Epithelial cell of esophagus (primary cell): ENCODE measurements around the gene TMEM39B.
"Not testable (repeated sequence)": the region's sequence is repeated elsewhere in the genome, so short reads cannot be mapped to it uniquely, and the experiment has no call there.

Experiments used
- DNase-seq: peaks from one replicate; pipeline ENCODE4 v3.0.0; 2010; ENCODE audit warnings: low read depth
- H3K4me3 ChIP-seq: 2 replicates; pipeline ENCODE4 v1.5.1; 2011; ENCODE audit warnings: mild to moderate bottlenecking, low read length, control low read depth
- TF ChIP-seq, protein P1 (sequence below): IDR thresholded peaks from 2 replicates; pipeline ENCODE4 v1.5.1; 2011; ENCODE audit warnings: low read depth, mild to moderate bottlenecking, low read length, control low read depth, inconsistent platforms; ENCODE audit not compliant: insufficient read depth; ENCODE audit errors: missing control alignments

The TMEM39B gene

DNA sequence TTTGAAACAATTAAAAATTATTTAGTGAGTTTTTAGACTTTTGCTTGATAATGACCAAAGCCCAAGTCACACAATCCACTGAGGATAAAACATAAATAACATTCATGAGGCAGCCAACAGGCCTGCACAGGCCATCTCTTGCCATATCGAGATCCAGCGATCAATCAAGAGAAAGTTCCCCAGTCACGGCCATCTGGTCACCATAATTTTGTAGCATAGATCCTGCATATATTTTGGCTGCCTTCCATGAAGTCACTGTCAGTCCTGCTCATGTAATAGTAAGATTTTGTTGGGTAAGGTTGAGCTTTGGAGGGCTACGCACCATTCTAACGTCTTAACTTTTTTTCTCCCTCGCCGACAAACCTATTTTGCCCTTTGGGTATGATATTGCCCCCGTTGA, 52.6 kb downstream of the TMEM39B start:
- TF ChIP-seq, protein P1, sequence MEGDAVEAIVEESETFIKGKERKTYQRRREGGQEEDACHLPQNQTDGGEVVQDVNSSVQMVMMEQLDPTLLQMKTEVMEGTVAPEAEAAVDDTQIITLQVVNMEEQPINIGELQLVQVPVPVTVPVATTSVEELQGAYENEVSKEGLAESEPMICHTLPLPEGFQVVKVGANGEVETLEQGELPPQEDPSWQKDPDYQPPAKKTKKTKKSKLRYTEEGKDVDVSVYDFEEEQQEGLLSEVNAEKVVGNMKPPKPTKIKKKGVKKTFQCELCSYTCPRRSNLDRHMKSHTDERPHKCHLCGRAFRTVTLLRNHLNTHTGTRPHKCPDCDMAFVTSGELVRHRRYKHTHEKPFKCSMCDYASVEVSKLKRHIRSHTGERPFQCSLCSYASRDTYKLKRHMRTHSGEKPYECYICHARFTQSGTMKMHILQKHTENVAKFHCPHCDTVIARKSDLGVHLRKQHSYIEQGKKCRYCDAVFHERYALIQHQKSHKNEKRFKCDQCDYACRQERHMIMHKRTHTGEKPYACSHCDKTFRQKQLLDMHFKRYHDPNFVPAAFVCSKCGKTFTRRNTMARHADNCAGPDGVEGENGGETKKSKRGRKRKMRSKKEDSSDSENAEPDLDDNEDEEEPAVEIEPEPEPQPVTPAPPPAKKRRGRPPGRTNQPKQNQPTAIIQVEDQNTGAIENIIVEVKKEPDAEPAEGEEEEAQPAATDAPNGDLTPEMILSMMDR: no peak
- H3K4me3 ChIP-seq: no peak overlapping the region
- no peak for DNase-seq

DNA sequence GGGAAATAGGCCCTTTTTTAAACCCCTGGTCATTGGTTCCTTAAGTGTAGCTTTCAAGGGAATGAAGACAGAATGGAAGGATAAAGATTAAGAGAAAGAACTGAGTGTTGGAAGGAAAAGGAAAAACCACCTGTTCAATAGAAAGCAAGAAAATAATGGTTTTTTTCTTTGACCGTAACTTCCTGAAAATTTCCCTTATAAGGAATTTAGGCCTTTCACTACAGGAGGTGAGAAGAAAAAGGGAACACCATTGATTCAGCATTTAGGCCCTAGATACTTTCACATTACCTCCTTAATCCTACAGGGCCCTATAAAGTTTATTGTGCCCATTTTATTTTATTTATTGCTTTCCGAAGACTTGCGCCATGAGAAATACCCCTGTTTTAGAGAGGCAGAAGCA, 54.0 kb downstream of the TMEM39B start:
- no peak overlapping the region for H3K4me3 ChIP-seq
- TF ChIP-seq, protein P1: no peak
- DNase-seq: no peak

DNA sequence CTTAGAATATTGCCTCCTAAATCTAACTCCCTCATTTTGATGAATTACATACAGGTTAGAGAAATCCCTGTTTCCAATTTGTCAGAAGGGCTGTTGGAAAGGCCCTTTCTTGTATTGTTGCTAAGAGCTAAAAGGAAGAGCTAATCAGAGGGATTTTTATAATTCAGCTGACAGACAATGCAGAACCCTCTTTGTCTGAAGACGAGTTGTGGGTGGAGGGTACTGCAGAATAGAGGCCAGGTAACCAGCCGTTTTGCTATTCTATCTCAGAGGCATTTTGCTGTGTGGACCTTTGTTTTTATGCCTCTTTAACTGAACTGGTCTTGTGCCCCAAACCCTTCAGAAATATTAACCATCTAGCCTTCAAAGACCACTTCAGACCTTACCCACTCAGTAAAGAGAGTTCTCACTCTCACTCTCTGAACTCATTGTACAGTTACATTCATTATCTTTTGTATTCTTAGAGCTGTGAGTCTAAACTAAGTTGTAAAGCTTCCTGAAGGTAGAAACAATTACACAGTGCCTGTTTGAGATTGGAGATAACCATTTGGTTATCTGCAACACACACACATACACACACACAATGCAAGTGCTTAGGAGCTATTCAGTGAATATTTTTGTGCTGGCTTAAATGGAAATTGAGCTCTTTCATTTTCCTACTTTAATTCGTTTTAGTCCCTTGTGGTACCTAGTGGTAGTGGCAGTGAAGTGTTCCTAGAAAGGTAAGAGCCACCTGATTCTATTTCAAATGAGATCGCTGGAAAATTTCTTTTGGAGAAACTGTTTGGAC, 54.9 kb downstream of the TMEM39B start:
- no peak for DNase-seq
- TF ChIP-seq, protein P1: no peak
- no peak overlapping the region for H3K4me3 ChIP-seq

DNA sequence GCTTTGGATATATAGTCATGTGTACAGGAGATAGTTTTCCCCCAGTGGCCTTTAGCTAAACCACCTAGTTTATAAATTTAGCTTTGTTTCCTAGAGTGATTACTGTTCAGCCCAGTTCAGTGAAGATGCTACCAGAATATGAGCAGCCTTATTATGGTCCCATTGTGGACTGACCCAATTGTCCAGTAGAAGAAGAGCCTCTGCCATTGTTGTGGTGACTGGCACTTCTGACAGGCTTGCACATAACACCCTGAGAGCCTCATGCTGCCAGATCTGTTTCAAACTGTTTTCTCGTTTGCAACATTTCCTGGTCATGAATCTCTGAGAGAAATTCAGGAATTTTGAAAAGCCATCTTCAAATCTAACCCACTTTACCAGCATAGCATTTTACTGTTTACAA, 55.7 kb downstream of the TMEM39B start:
- TF ChIP-seq, protein P1: no peak
- H3K4me3 ChIP-seq: no peak overlapping the region
- DNase-seq: no peak

DNA sequence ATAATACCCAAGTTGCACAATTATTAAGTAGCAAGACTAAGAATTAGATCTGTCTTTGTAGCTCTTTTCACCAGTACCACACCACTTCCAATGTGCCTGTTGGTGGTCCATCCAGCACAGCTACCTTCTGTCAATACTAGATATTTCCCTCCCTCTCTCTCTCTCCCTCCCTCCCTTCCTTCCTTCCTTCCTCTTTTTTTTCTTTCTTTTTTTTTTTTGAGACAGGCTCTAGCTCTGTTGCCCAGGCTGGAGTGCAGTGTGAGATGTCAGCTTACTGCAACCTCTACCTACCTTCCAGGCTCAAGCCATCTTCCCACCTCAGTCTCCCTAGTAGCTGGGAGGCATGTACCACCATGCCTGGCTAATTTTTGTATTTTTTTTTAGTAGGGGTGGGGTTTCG, 56.2 kb downstream of the TMEM39B start:
- H3K4me3 ChIP-seq: no peak overlapping the region
- TF ChIP-seq, protein P1: no peak
- no peak for DNase-seq

DNA sequence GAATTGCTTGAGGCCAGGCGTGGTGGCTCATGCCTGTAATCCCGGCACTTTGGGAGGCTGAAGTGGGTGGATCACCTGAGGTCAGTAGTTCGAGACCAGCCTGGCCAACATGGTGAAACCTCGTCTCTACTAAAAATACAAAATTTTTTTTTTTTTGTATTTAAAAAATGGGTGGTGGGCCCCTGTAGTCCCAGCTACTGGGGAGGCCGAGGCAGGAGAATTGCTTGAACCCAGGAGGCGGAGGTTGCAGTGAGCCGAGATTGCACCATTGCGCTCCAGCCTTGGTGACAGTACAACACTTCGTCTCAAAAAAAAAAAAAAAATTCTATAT, 61.2 kb downstream of the TMEM39B start:
- not testable (repeated sequence) for DNase-seq, H3K4me3 ChIP-seq

DNA sequence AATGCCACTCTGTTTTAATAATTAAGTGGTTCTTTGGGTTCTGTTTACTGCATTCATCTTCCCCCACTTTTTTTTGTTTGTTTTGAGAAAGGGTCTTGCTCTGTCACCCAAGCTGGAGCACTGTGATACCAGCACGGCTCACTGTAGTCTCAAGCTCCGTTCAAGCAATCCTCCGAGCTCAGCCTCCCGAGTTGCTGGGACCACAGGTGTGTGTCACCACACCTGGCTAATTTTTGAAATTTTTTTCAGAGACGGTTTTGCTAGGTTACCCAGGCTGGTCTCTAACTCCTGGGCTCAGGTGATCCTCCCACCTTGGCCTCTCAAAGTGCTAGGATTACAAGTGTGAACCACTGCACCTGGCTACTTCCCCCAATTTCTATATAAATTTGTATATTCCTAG, 64.4 kb downstream of the TMEM39B start:
- no peak overlapping the region for H3K4me3 ChIP-seq
- no peak for DNase-seq
- TF ChIP-seq, protein P1: no peak

DNA sequence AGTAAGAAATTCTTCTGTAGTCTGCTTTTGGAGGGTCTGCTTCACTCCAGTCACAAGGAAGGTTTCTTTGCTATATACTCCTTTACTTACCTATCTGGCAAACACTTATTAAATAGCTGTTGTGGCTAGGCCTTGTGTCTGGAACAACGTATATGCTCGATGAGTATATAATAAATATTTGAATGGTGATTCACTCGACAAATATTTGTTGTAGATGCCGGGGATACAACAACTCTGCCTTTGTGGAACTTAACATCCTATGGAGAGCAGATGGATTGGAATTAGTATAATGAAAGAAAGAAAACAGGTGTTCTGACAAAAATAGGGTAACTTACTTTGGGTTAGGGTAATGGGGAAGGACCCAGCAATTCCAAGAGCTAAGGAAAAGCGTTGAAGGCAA, 66.2 kb downstream of the TMEM39B start:
- TF ChIP-seq, protein P1: no peak
- DNase-seq: peak; percentile 66
- H3K4me3 ChIP-seq: no peak overlapping the region
